IPS-18c (cell line): ENCODE data around the gene KCTD13.
A peak's percentile ranks its signal among the peaks of the same experiment; 100 is the strongest.
"Not testable (repeated sequence)": the region's sequence is repeated elsewhere in the genome, so short reads cannot be mapped to it uniquely, and the experiment has no call there.

Experiments used
- H3K4me3 ChIP-seq: 2 replicates; pipeline ENCODE4 v1.7.0; 2013; ENCODE audit warnings: low read depth, mild to moderate bottlenecking, low read length, moderate library complexity; ENCODE audit not compliant: insufficient read depth
- H3K9me3 ChIP-seq: one replicate; pipeline ENCODE4 v1.6.1; 2013; ENCODE audit warnings: mild to moderate bottlenecking, low read length, moderate library complexity; ENCODE audit not compliant: control insufficient read depth, insufficient read depth

KCTD13 gene

DNA sequence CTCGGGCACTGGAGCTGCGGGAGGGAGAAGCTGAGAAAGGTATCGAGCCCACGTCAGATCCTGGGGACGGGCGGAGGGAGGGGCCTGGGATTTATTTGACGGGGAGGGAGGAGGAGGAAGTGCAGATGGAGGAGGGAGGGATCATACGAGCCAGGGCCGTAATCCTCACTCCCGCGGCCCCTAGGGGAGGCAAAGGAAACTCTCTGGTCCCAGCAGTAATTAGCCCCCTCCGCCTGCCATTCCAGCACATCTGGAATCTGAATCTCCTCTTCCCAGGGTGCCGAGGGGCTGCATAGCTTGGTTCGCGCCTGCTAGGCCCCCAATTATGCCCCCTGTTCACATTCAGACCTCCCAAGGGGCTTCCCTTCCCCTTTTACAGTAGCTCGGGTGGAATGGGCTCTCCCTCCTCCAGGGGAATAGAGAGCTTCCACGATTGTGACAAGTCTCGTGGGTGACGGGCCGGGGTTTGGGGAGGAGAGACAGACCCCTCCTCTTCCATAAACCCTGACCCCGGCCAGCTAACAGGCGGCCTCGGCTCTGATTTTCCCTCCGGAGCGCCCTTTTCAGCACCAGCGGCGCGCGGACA, 26.4 kb downstream of the KCTD13 start, which contains the start of gene SEZ6L2:
SEZ6L2 (minus strand) TSS at position 35 of the 586 bp plus-strand sequence. CDS start 531 bp downstream, outside the sequence.
- Histone ChIP-seq H3K4me3 (peak within 1 kb of the TSS; percentile 89), H3K9me3 (no peaks in the 10 kb centered on the region)

DNA sequence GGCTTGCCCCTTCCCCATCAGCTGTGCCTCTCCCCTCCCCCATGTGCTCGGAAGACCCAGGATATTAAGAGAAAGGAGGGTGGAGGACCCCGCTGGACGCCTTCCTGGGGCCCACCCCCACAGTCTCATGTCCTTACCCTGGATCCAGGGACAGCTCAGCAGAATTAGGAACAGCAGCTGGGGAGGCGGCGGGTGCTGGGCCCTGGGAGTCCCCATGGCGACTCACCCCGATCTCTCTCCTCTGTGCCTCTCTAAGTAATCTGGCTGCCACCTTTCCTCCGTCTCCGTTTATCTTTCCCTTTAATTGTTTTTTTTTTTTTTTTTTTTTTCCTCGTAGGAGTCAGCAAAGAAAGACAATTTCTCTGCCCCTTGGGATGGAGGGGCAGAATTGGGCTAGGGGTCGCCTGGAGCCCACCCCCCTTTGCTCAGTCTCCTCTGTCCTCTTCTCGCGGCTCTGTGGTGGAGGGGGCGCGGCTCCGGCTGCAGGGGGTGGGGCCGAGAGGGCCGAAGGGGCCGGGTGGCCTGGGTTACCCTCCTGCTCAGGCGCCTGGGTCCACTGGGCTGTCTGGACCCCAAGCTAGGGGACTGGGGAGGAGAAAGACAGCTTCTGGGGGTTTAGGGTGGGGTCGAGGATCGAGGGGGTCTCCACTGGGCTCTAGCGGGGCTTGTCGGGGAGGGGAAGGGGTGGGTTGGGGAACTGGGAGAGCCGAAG, 27.1 kb downstream of the KCTD13 start:
- H3K9me3 ChIP-seq = no peaks in the 10 kb centered on the region
- H3K4me3 ChIP-seq = peak overlapping the region; percentile 89

DNA sequence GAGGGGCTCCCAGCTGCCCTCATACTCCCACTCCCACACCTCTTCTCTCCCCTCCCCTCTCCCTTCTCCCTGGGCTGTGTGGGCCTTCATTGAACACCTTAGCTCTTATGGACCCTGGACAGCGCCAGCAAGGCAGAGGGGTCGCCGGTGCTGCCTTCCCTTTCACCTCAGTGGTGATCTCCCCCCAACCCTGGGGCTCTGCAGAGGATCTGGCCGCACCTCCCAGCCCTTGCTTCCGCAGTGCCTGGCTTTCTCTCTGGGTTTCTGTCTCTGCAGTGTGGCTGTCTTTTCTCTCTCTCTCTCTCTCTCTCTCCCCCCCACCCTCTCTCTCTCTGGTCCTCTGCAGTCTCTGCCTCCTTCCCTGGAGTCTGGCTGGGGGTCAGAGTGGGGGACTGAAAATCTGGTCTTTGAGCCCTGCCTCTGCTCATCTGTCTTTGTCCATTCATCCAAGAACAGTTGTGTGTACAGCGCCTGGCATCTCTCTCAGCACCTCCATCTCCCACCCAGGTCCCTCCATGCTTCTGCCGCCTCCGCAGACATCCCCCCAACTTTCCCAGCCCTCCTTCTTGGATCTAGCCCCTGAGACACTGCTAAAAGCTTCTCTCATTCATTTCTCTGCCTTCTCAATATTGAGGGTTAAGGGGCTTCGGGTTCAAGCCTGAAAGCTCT, 27.8 kb downstream of the KCTD13 start:
- H3K9me3 ChIP-seq = peaks cover 2% of the 10 kb centered on the region
- peak overlapping the region; percentile 89 for H3K4me3 ChIP-seq

DNA sequence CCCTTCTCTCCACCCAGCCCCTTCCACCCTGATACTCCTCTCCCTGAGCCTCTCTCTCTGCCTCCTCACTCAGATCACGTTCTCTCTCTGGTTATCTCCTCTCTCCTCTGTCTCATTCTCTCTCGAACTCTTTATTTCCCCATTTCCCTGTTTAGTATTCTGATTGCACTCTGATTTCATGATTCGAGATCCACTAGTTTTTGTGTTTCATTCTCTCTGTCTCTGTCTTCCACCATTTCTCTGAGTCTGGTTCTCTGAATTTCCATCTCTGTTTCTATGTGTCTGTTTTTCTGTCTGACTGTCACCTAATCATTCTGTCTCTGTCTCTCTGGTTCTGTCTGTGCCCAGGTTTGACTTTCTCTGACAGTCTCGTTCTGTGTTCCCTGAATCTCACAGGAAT, 28.7 kb downstream of the KCTD13 start:
- H3K4me3 ChIP-seq = peak overlapping the region; percentile 9; the same call in 1 of the 2 replicates
- H3K9me3 ChIP-seq = peaks cover 2% of the 10 kb centered on the region

DNA sequence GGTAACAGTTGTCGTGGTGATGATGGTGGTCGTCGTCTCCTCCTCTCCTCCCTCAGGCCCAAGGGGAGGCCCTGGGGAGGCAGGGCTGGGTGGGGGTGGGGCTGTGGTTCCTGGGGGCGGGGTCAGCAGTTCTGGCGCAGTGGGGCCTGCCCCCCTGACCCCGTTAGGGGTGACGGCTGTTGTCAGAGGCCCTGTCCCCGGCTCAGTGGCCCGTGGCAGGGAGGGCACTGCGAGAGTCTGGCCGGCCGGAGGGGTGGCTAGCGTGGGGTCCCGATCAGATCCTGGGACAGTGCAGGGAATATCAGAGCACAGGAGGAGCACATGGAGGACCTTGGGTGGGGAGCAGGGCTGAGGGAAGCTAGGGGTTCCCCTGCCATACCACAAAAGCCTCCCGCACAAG, 29.2 kb downstream of the KCTD13 start:
- Histone ChIP-seq H3K9me3 (peaks cover 2% of the 10 kb centered on the region), H3K4me3 (no peak overlapping the region)

DNA sequence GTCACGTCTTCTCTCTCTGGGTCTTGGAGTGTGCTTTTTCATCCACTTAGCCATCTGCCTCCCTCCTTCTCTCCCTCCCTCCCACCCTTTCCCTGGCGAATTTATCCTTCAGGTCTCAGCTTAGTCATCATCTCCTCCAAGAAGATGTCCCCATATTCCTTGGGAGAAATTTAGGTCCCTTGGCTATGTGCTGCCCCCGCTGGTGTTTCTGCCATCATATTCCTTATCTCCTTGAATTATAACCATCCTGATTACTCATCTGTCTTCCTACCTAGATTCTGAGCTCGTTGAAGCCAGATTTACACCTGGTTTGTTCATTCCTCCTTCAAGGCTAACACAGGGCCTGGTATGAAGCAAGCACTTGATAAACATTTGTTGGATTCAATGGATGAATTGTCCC, 31.7 kb downstream of the KCTD13 start:
- Histone ChIP-seq H3K9me3 (peaks cover 2% of the 10 kb centered on the region), H3K4me3 (no peak overlapping the region)

DNA sequence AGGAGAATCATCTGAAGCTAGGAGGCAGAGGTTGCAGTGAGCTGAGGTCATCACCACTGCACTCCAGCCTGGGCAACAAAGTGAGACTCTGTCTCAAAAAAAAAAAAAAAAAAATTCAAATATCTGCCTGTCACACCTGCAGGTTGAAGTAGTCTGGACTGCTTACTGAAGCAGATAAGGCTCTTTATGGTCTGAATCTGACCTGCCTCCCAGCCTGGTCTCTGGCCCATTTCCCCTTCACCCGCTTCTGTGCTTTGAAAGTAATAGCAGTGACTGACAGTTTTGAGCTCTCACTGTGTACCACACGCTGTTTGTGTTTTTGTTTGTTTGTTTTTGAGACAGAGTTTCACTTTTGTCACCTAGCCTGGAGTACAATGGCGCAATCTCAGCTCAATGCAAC, 32.5 kb downstream of the KCTD13 start:
- H3K9me3 ChIP-seq = peaks cover 2% of the 10 kb centered on the region
- H3K4me3 ChIP-seq = no peak overlapping the region

DNA sequence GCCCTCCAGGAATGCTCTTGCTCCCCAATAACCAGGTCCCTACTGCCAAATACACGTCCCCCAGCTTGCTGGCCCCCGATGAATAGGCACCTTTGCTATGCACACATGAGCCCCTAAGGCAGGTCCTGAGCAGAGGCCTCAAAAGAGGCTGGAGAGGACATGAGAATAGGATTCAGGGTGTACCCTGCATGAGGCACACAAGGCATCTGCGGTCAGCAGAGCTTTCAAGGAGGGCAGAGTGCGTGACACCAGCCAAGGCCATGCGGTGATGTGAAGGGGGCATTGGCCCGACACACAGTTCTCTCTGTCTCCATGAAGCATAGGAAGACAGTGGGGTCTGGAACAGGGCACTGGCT, 33.6 kb downstream of the KCTD13 start:
- Histone ChIP-seq H3K4me3 (no peak overlapping the region), H3K9me3 (peaks cover 2% of the 10 kb centered on the region)

DNA sequence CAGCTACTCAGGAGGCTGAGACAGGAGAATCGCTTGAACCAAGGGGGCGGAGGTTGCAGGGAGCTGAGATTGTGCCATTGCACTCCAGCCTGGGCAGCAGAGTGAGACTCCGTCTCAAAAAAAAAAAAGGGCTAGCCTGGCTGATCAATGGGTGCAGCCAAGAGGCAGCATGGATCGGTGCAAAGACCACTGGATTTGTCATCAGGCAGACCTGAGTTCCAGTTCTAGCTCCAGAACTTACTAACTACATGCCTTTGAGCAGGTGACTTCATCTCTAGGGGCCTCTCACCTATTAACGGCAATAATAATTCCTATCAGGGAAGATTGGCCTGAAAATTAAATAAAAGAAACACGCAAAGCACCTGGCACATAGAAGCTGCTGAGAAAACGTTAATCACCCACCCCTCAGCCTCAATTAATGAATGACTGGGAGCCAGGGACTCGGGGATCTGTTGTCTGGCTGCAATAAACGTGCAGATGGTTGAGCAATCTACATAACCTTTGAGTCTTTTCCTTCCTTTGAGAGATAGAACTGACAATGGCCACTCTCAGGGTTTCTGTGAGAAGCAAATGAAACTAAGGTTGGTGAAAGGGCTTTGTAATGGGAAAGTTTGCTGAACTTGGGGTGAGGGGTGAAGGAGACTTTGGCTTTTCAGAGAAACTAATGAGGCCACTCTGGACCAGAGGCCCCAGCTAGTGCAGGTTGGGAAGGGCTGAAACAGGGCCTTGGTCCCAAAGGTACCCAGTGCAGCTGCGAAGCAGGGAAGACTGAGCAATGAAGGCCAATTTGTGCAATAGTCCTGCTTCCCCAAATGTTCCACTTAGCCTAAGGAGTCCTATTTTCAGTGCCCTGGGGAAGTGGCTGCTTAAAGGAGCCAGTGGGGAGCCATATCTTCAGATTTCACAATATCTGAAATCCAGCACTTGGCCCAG, 34.2 kb downstream of the KCTD13 start:
- Histone ChIP-seq H3K4me3 (no peak overlapping the region), H3K9me3 (peaks cover 2% of the 10 kb centered on the region)

DNA sequence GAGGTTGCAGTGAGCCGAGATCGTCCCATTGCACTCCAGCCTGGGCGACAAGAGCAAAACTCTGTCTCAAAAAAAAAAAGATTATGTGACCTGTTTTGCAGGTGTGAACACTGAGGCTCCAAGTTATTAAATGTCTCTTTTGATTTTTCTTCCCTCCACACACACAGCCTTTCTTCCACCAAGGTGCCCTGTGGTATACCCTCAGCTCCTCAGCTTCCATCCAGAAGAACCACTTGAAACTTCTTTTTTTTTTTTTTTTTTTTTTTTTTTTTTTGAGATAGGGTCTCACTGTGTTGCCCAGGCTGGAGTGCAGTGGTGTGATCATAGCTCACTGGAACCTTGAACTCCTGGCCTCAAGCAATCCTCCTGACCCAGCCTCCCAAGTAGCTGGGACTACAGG, 36.7 kb downstream of the KCTD13 start:
- H3K4me3 ChIP-seq, H3K9me3 ChIP-seq: not testable (repeated sequence)

DNA sequence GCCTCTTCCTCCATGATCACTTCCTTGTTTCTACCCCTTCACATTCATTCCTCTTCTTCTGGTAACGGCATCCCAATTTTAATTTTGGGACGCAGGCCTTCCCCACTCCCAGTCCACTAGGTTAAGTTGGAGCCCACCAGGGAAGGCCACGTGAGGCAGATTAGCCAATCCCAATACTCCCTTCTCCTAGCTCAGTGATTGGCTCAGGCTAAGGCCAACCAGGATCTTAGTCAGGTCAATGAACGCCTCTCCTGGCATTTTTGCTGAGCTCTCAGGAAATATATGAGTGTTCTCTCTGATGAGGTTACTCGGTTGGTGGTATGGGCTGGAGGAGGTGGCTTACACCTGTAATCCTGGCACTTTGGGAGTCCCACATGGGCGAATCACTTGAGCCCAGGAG, 42.0 kb downstream of the KCTD13 start:
- H3K4me3 ChIP-seq = no peak overlapping the region
- no peaks in the 10 kb centered on the region for H3K9me3 ChIP-seq

DNA sequence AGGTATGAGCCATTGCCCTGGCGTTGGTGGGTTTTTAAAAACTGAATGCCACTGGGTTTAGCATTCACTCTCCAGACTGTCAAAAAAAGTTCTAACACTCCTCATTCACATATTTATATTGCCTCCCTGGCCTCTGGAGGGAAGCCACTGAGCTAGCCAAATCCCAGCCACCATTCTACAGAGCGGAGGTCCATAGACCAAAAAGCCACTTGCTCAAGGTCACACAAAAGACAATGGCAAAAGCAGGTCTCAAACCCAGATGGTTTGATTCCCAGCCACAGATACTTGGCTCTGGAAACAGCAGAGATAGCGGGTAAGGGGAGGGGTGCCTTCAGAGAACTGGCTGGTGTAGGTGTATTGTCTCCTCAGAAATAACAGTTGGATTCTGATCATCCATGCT, 45.0 kb downstream of the KCTD13 start:
- Histone ChIP-seq H3K4me3 (no peak overlapping the region), H3K9me3 (no peaks in the 10 kb centered on the region)

DNA sequence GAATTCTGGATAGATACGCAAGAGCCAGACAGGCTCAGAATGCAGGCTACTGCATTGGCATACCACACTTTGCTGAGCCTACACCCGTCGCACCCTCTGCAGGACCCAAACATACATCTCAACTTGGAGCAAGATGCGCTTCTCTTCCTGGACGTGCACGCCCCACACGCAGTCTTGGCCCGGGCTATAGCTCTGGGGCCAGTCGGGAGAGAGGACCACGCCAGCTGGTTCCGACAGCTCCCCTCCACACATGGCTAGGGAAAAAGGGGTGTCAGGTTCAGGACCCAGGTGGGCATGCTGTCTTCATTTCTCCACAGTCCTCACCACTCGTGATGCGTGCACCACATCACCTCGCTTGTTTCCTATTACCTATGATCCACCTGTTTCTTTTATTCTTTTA, 47.9 kb downstream of the KCTD13 start:
- Histone ChIP-seq H3K4me3 (no peak overlapping the region; the same call in 1 of the 2 replicates), H3K9me3 (no peaks in the 10 kb centered on the region)

DNA sequence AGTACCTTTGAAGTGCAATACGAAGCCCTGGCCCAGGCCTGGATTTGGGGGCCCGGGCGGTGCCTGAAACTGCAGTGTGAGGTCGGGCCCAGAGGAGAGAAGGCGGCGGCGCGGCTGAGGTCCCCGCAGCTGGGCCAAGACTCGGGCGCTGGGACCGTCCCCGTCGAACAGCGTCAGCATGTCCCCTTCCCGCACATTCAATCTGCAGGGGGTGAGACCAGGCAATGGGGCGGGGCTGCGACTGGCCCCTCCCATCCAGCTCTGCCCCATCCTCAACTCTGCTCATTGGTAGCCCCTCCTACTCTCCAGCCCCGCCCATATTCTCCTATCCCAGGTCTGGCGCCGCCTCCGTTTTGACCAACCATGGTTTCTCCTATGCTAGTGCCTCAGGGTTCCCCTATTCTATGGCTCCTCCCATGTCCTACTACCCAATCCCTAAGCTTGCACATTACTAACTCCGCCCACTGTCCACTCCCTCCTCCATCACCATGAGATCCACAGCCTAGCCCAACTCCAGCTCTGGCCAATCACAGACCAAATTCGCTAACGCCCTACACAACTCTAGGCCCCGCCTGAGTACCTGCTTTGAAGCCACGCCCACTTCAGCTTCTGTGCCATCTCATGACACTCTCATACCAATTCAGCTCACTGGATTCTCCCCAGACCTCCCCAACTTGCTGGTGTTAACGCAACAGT, 48.6 kb downstream of the KCTD13 start:
- H3K4me3 ChIP-seq = peak overlapping the region; percentile 57
- H3K9me3 ChIP-seq = no peaks in the 10 kb centered on the region

DNA sequence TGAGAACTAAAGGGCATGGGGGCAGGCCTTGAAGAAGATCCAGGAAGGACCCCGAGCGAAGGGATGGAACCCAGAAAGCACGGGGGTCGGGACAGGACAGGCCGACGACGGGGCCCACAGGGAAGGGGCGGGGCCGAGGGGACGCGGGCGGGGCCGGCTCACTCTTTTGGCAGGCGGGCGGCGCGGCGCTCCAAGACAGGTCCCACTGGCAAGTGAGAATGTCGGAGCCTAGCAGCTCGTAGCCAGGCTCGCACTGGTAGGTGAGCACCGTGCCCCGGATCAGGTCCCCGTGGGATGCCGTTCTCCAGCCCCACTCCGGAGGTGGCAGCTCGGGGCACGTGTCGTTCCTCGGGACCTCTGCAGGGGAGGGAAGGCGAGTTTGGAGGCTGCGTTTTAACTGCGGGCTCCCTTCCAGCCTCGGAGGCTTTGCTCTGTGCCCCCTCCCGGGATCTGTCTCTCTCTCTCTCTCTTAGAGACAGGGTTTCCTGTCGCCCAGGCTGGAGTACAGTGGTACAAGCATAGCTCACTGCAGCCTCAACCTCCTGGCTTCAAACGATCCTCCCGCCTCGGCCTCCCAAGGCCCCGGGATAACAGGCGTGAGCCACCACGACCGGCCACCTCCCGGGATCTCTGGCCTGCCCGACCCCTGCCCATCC, 49.3 kb downstream of the KCTD13 start:
- Histone ChIP-seq H3K4me3 (peak overlapping the region; percentile 57), H3K9me3 (no peaks in the 10 kb centered on the region)

DNA sequence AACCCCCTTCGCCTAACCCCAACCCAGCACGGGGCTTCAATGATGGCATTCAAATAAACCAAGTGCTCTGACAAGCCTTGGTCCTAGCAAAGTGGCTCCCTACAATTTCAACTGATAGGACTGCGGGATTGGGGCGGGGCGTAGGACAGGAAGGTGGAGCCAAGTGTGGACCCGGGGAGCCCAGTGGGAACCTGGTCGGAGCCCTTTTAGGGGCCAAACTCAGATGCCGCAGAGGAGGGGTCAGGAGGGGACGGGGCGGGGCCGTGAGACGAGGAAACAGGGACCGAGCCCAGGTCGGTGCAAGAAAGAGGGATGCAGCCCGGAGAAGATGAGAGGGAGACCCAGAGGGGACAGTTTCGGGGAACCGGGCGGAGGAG, 49.8 kb downstream of the KCTD13 start:
- Histone ChIP-seq H3K9me3 (no peaks in the 10 kb centered on the region), H3K4me3 (peak overlapping the region; percentile 57; the same call in 1 of the 2 replicates)
